Measurements from ENCODE around the gene RASD1. TPM values are rescaled to one million over a fixed set of nuclear protein-coding genes. Genes with fewer than 3 reads are reported as not detected.

RASD1 gene
- total and polyA plus RNA-seq, 2 experiments from 2014 or later = 3.6 to 3.7 TPM

DNA sequence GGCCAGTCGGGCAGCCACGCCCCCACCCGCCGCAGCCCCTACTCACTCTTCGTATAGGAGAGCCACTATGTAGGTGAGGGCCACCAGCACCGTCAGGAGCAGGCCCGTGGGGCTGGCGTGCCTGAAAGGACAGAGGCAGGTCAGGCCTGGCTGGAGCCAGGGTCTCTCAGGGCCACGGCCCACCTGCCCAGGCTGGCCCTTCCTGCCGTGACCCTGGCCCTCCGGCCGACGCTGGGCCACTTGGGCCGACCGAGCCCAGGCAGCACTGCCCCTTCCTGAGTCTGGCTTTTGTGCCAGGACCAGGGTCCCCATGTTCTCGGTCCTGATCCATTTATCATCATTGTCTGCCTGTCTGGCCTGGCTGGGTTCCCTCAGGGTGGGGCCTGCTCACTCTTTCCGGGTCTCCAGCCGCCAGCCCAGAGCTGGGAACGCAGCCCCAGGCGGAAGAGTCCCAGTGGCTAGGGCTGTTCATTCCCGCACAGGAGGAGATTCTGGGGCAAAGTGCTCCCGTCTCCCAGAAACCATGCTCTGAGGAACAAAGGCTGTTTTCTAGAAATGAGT lies 10.1 kb upstream of the RASD1 start:
- TF ChIP-seq ZNF331 (CRISPR knock-in tag; IDR thresholded peaks at IDR 0.05; ENCODE audit: low read depth) (no peak), POLR2AphosphoS5 (IDR thresholded peaks at IDR 0.05; ENCODE audit: low read depth) (no peak), EZH2phosphoT487 (IDR thresholded peaks at IDR 0.05; ENCODE audit: unreplicated experiment) (no peak), STAT1 (IDR thresholded peaks at IDR 0.05; ENCODE audit: unreplicated experiment) (no peak), CREB1 (CRISPR knock-in tag; IDR thresholded peaks at IDR 0.05; ENCODE audit: low read depth) (no peak), ZNF114 (CRISPR knock-in tag; IDR thresholded peaks at IDR 0.05) (no peak), NANOG (IDR thresholded peaks at IDR 0.05; ENCODE audit: borderline replicate concordance) (no peak), JUNB (IDR thresholded peaks at IDR 0.05; ENCODE audit: unreplicated experiment) (no peak), EZH2 (IDR thresholded peaks at IDR 0.05; ENCODE audit: low read depth, unreplicated experiment) (no peak)
- TF ChIP-seq, protein P1, sequence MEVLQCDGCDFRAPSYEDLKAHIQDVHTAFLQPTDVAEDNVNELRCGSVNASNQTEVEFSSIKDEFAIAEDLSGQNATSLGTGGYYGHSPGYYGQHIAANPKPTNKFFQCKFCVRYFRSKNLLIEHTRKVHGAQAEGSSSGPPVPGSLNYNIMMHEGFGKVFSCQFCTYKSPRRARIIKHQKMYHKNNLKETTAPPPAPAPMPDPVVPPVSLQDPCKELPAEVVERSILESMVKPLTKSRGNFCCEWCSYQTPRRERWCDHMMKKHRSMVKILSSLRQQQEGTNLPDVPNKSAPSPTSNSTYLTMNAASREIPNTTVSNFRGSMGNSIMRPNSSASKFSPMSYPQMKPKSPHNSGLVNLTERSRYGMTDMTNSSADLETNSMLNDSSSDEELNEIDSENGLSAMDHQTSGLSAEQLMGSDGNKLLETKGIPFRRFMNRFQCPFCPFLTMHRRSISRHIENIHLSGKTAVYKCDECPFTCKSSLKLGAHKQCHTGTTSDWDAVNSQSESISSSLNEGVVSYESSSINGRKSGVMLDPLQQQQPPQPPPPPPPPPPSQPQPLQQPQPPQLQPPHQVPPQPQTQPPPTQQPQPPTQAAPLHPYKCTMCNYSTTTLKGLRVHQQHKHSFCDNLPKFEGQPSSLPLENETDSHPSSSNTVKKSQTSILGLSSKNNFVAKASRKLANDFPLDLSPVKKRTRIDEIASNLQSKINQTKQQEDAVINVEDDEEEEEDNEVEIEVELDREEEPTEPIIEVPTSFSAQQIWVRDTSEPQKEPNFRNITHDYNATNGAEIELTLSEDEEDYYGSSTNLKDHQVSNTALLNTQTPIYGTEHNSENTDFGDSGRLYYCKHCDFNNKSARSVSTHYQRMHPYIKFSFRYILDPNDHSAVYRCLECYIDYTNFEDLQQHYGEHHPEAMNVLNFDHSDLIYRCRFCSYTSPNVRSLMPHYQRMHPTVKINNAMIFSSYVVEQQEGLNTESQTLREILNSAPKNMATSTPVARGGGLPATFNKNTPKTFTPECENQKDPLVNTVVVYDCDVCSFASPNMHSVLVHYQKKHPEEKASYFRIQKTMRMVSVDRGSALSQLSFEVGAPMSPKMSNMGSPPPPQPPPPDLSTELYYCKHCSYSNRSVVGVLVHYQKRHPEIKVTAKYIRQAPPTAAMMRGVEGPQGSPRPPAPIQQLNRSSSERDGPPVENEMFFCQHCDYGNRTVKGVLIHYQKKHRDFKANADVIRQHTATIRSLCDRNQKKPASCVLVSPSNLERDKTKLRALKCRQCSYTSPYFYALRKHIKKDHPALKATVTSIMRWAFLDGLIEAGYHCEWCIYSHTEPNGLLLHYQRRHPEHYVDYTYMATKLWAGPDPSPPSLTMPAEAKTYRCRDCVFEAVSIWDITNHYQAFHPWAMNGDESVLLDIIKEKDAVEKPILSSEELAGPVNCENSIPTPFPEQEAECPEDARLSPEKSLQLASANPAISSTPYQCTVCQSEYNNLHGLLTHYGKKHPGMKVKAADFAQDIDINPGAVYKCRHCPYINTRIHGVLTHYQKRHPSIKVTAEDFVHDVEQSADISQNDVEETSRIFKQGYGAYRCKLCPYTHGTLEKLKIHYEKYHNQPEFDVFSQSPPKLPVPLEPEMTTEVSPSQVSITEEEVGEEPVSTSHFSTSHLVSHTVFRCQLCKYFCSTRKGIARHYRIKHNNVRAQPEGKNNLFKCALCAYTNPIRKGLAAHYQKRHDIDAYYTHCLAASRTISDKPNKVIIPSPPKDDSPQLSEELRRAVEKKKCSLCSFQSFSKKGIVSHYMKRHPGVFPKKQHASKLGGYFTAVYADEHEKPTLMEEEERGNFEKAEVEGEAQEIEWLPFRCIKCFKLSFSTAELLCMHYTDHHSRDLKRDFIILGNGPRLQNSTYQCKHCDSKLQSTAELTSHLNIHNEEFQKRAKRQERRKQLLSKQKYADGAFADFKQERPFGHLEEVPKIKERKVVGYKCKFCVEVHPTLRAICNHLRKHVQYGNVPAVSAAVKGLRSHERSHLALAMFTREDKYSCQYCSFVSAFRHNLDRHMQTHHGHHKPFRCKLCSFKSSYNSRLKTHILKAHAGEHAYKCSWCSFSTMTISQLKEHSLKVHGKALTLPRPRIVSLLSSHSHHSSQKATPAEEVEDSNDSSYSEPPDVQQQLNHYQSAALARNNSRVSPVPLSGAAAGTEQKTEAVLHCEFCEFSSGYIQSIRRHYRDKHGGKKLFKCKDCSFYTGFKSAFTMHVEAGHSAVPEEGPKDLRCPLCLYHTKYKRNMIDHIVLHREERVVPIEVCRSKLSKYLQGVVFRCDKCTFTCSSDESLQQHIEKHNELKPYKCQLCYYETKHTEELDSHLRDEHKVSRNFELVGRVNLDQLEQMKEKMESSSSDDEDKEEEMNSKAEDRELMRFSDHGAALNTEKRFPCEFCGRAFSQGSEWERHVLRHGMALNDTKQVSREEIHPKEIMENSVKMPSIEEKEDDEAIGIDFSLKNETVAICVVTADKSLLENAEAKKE (CRISPR knock-in tag; IDR thresholded peaks at IDR 0.05) = no peak
- TF ChIP-seq, protein P2, sequence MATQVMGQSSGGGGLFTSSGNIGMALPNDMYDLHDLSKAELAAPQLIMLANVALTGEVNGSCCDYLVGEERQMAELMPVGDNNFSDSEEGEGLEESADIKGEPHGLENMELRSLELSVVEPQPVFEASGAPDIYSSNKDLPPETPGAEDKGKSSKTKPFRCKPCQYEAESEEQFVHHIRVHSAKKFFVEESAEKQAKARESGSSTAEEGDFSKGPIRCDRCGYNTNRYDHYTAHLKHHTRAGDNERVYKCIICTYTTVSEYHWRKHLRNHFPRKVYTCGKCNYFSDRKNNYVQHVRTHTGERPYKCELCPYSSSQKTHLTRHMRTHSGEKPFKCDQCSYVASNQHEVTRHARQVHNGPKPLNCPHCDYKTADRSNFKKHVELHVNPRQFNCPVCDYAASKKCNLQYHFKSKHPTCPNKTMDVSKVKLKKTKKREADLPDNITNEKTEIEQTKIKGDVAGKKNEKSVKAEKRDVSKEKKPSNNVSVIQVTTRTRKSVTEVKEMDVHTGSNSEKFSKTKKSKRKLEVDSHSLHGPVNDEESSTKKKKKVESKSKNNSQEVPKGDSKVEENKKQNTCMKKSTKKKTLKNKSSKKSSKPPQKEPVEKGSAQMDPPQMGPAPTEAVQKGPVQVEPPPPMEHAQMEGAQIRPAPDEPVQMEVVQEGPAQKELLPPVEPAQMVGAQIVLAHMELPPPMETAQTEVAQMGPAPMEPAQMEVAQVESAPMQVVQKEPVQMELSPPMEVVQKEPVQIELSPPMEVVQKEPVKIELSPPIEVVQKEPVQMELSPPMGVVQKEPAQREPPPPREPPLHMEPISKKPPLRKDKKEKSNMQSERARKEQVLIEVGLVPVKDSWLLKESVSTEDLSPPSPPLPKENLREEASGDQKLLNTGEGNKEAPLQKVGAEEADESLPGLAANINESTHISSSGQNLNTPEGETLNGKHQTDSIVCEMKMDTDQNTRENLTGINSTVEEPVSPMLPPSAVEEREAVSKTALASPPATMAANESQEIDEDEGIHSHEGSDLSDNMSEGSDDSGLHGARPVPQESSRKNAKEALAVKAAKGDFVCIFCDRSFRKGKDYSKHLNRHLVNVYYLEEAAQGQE (IDR thresholded peaks at IDR 0.05; ENCODE audit: unreplicated experiment) = no peak
- TF ChIP-seq, protein P3, sequence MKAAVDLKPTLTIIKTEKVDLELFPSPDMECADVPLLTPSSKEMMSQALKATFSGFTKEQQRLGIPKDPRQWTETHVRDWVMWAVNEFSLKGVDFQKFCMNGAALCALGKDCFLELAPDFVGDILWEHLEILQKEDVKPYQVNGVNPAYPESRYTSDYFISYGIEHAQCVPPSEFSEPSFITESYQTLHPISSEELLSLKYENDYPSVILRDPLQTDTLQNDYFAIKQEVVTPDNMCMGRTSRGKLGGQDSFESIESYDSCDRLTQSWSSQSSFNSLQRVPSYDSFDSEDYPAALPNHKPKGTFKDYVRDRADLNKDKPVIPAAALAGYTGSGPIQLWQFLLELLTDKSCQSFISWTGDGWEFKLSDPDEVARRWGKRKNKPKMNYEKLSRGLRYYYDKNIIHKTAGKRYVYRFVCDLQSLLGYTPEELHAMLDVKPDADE (IDR thresholded peaks at IDR 0.05) = no peak

More for the DNA sequence above, 10.1 kb upstream of the RASD1 start:
- no peaks in the 10 kb centered on the region for H3K36me3 ChIP-seq (ENCODE audit: insufficient read depth)
- no peaks in the 10 kb centered on the region for H3K4me1 ChIP-seq (ENCODE audit: insufficient read depth)
- H3K79me2 ChIP-seq (replicated peaks; ENCODE audit: insufficient read depth) = no peaks in the 10 kb centered on the region
- Mint-ChIP-seq H3K27ac (no peak overlapping the region), H3K4me3 (no peak overlapping the region), H3K27me3 (ENCODE audit: insufficient read depth, low read depth, poor library complexity) (peaks cover 21% of the 10 kb centered on the region), H3K36me3 (ENCODE audit: low read depth) (no peaks in the 10 kb centered on the region; the same call in 2 of the 3 replicates), H3K4me1 (peaks cover 6% of the 10 kb centered on the region), H3K9me3 (no peaks in the 10 kb centered on the region)
- no peaks in the 10 kb centered on the region for H3F3A ChIP-seq (replicated peaks; ENCODE audit: low read depth)
- H2AFZ ChIP-seq = no peak overlapping the region
- H3K4me3 ChIP-seq = no peak overlapping the region
- no peaks in the 10 kb centered on the region for H3K27me3 ChIP-seq (ENCODE audit: insufficient read depth)
- no peaks in the 10 kb centered on the region for H4K20me1 ChIP-seq (replicated peaks; ENCODE audit: insufficient read depth)
- H3K27ac ChIP-seq (ENCODE audit: low read depth) = no peak overlapping the region
- no peaks in the 10 kb centered on the region for H3K9me2 ChIP-seq (ENCODE audit: insufficient read depth)
- no peak overlapping the region for H3K4me2 ChIP-seq
- DNase-seq (ENCODE audit: low spot score) (no peak), ATAC-seq (no peak)
